T-helper 1 cell (primary cell): ENCODE data around the gene STX18.

Experiments
- DNase-seq, 5 donors: peaks; one replicate each; pipeline ENCODE4 v3.0.0-alpha.2; 2012 to 2020

Gene STX18

GRCh38 chr4:4374388-4375098 is 167.3 kb downstream of the STX18 start:
- no peak for DNase-seq
